Heart right ventricle (tissue), 16 donors: Measurements from ENCODE around the gene IFT81. TPM values are rescaled to one million over a fixed set of nuclear protein-coding genes. Genes with fewer than 3 reads are reported as not detected.

ENCODE experiments used
- ATAC-seq, 8 donors: fragments of 200-7000 bp; cut with Tn5 transposase; one replicate each; pipeline ENCODE4 v1.9.1; 2020; ENCODE audit warnings: mild to moderate bottlenecking in 8 of 8, moderate library complexity in 8 of 8, moderate number of reproducible peaks in 1 of 8
- DNase-seq, 2 donors: peaks; one replicate each; pipeline ENCODE4 v3.0.0-alpha.2; 2020
- H3K27ac ChIP-seq, 10 donors: fragments of 200-600 bp; sonication (generic) in 2 of 10; one replicate each; pipeline versions ENCODE4 v1.5.0 to v1.8.0; 2020 to 2022; ENCODE audit warnings: mild to moderate bottlenecking in 3 of 10
- H3K27me3 ChIP-seq, 7 donors: fragments of 200-600 bp; one replicate each; pipeline ENCODE4 v1.8.0; 2021 to 2022; ENCODE audit warnings: mild to moderate bottlenecking in 2 of 7
- H3K36me3 ChIP-seq, 9 donors: fragments of 200-600 bp; sonication (generic) in 1 of 9; one replicate each; pipeline versions ENCODE4 v1.5.0 to v1.8.0; 2020 to 2022; ENCODE audit warnings: mild to moderate bottlenecking in 2 of 9
- H3K4me1 ChIP-seq, 9 donors: fragments of 200-600 bp; sonication (generic) in 1 of 9; one replicate each; pipeline versions ENCODE4 v1.5.0 to v1.8.0; 2020 to 2022; ENCODE audit warnings: mild to moderate bottlenecking in 4 of 9
- H3K4me3 ChIP-seq, 10 donors: fragments of 200-600 bp; sonication (generic) in 2 of 10; one replicate each; pipeline versions ENCODE4 v1.5.0 to v1.8.0; 2020 to 2022; ENCODE audit warnings: mild to moderate bottlenecking in 7 of 10, moderate library complexity in 2 of 10
- H3K9me3 ChIP-seq, 11 donors: fragments of 200-600 bp in 10 of 11; sonication (generic) in 2 of 11; one replicate each; pipeline versions ENCODE4 v1.5.0 to v1.8.0; 2013 to 2022; ENCODE audit warnings: mild to moderate bottlenecking in 2 of 11, control low read depth in 1 of 11, moderate library complexity in 1 of 11
- WGBS, 2 donors: extraction: QIAGEN DNeasy Blood & Tissue Kit; methylation state at CpG; one replicate each; pipeline ENCODE4 v1.1.7; 2013; ENCODE audit warnings: inconsistent platforms in 1 of 2; 5-methylcytosine and 5-hydroxymethylcytosine counted together
- intact Hi-C, 10 donors: fragments of 100-400 bp; cut with DNase I; formaldehyde crosslinking; loops; one replicate each; pipeline versions ENCODE4 v1.11.1 to v1.14.2; 2022
- polyA plus RNA-seq, 2 donors: library from polyadenylated mRNA; stranded (reverse); fragments of 200-250 nt; gene quantifications; one replicate each; pipeline ENCODE4 v1.2.3, GENCODE V29; 2013
- total RNA-seq, 10 donors: library from RNA; stranded (reverse); fragmentation: NEBNext Ultra II Directional in 3 of 10; extraction: Animal tissue kit (Norgen Biotek cat#: 25700) in 3 of 10; gene quantifications; one replicate each; pipeline versions ENCODE4 v1.2.1 to v1.2.4, GENCODE V29; 2021 to 2023
- TF ChIP-seq, protein P1 (sequence below), 9 donors: fragments of 200-600 bp; sonication (generic) in 2 of 9; IDR thresholded peaks; one replicate each; pipeline versions ENCODE4 v1.5.0 to v1.8.0; 2021 to 2022; ENCODE audit warnings: antibody characterized with exemption in 9 of 9, mild to moderate bottlenecking in 5 of 9, moderate library complexity in 1 of 9
- donor health status: Arrhythmogenic right ventricular cardiomyopathy.
- donor health status: ischemic (EF 13 %, LVEDD 7.1; RV severe dilation, severe dysfunction).
- donor health status: healthy with polysubstance abuse.
- donor health status: DM: no; HTN: yes; CAD: no.
- donor health status: DM: no; HTN: no; CAD: no.
- donor health status: ischemic (EF 25% LVEDD 6.9; RV normal size, moderate dysfunction).
- donor health status: ischemic (EF 25% LVEDD 5.7; RV mildly dilated, moderate dysfunction).
- donor health status: healthy.
- donor health status: DM: yes; HTN: yes; CAD: no.
- donor health status: Ischemic cardiomyopathy.
- donor health status: ischemic (EF 35%, LVEDD 5.7; RV mildly dilated, moderate dysfunction).
- donor health status: nonischemic (EF 11% LVEDD 7.7; RV severe dilation, severe dysfunction).
- donor health status: DM: yes; HTN: yes; CAD: no.
- donor health status: PGD.
- donor health status: ischemic (EF 29% LVEDD 5.4; RV normal size, mild dysfunction).
- donor health status: nonischemic (EF 23%, LVEDD 6.1; RV moderate dilation, normal function).

Gene IFT81
- total and polyA plus RNA-seq, 12 donors = 5.1 to 11.7 (median 8.3) TPM

GRCh38 chr12:110198386-110198785, 74.2 kb downstream of the IFT81 start:
- peaks cover 0 to 41% (median under 1%) of the 10 kb centered on the region in 9 donors for H3K36me3 ChIP-seq
- TF ChIP-seq, protein P1, sequence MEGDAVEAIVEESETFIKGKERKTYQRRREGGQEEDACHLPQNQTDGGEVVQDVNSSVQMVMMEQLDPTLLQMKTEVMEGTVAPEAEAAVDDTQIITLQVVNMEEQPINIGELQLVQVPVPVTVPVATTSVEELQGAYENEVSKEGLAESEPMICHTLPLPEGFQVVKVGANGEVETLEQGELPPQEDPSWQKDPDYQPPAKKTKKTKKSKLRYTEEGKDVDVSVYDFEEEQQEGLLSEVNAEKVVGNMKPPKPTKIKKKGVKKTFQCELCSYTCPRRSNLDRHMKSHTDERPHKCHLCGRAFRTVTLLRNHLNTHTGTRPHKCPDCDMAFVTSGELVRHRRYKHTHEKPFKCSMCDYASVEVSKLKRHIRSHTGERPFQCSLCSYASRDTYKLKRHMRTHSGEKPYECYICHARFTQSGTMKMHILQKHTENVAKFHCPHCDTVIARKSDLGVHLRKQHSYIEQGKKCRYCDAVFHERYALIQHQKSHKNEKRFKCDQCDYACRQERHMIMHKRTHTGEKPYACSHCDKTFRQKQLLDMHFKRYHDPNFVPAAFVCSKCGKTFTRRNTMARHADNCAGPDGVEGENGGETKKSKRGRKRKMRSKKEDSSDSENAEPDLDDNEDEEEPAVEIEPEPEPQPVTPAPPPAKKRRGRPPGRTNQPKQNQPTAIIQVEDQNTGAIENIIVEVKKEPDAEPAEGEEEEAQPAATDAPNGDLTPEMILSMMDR (IDR thresholded peaks at IDR 0.05) = no peak
- H3K4me1 ChIP-seq = peaks cover 0 to 11% (median 0%) of the 10 kb centered on the region in 9 donors
- H3K9me3 ChIP-seq = peaks cover 0 to 4% (median 0%) of the 10 kb centered on the region in 11 donors
- H3K27me3 ChIP-seq = no peaks in the 10 kb centered on the region
- DNase-seq (no peak), ATAC-seq (no peak)
- intact Hi-C loops = no loop called here
- 96 to 98% methylated on average over 1 of the region's 1 CpG for WGBS, 2 donors
- no peak overlapping the region for H3K27ac ChIP-seq
- no peak overlapping the region for H3K4me3 ChIP-seq

DNA sequence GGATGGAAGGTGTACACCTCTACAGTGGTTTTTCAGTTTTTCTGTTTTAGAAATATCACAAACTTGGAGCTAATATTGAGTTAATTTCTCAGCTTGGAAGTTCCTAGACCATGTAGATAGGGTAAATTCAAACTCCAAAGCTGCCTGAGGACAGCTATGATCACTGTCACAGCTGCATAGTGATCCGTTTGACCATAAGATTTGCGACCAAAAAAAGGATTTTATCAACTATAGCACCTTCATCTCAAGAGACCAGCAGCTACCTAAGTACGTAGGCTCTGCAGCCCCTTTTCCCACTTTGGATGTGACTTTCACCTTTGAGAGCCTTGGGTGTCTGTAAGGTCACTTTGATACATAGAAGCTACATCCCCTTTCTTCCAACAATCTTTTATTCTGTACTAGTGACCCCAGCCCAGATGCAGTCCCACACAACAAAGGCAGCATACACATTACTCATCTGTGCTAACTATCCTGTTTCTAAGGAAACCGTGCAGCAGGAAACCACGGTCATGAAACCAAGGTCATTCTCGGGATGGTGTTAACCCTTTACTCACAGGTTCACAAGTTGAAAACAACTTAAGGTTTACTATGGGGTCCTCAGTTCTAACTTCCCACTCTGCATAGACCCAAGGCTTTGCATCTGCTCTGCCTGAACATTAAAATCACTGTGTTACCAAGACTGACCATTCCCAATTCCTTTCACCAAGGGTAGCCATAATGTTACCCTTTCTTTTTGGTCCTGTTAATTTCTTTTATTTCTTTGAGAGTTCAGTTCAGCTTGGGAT, 75.4 kb downstream of the IFT81 start:
- Histone ChIP-seq H3K36me3 (peaks cover 0 to 39% (median 7%) of the 10 kb centered on the region in 9 donors), H3K4me1 (peaks cover 0 to 11% (median 0%) of the 10 kb centered on the region in 9 donors), H3K27me3 (no peaks in the 10 kb centered on the region), H3K4me3 (no peak overlapping the region), H3K27ac (no peak overlapping the region), H3K9me3 (no peaks in the 10 kb centered on the region)
- TF ChIP-seq, protein P1 (IDR thresholded peaks at IDR 0.05) = no peak
- ATAC-seq (peak in 1 of 8 donors; percentile 19), DNase-seq (no peak)
- intact Hi-C loops = loop anchor here in 1 of 10 donors (10.0 kb wide), 1 partner anchor 55 kb away; no protein-coding TSS in a partner anchor
- WGBS, 2 donors = 20 to 30% methylated on average over 6 of the region's 6 CpGs

DNA sequence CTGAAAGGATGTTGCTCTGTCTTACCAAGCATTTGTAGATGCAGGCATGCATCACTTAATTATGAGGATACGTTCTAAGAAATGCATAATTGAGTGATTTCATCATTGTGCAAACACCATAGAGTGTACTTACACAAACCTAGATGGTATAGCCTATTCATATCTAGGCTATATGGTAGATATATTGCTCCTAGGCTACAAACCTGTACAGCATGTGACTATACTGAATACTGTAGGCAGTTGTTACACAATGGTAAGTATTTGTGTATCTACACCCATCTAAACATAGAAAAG, 75.9 kb downstream of the IFT81 start:
- WGBS, 2 donors = 87 to 95% methylated on average over 1 of the region's 1 CpG
- TF ChIP-seq, protein P1 (IDR thresholded peaks at IDR 0.05) = no peak
- Histone ChIP-seq H3K4me1 (peaks cover 0 to 11% (median 0%) of the 10 kb centered on the region in 9 donors), H3K27me3 (no peaks in the 10 kb centered on the region), H3K4me3 (no peak overlapping the region), H3K9me3 (no peaks in the 10 kb centered on the region), H3K27ac (no peak overlapping the region), H3K36me3 (peaks cover 0 to 39% (median 13%) of the 10 kb centered on the region in 9 donors)
- intact Hi-C loops = loop anchor here in 1 of 10 donors (10.0 kb wide), 1 partner anchor 55 kb away; no protein-coding TSS in a partner anchor
- no peak for ATAC-seq
- no peak for DNase-seq

- intact Hi-C loops = loop anchor here in 1 of 10 donors (10.0 kb wide), 1 partner anchor 57 kb away; no protein-coding TSS in a partner anchor
These were observed 77.8 kb downstream of the IFT81 start for GRCh38 chr12:110201995-110202394.

More at GRCh38 chr12:110201995-110202394, 77.8 kb downstream of the IFT81 start:
- H3K4me3 ChIP-seq = no peak overlapping the region
- TF ChIP-seq, protein P1 (IDR thresholded peaks at IDR 0.05) = no peak
- H3K27ac ChIP-seq = no peak overlapping the region
- 94 to 98% methylated on average over 1 of the region's 1 CpG for WGBS, 2 donors
- H3K27me3 ChIP-seq = no peaks in the 10 kb centered on the region
- DNase-seq (no peak), ATAC-seq (no peak)
- peaks cover 0 to 11% (median 0%) of the 10 kb centered on the region in 9 donors for H3K4me1 ChIP-seq
- H3K9me3 ChIP-seq = no peaks in the 10 kb centered on the region
- peaks cover 0 to 54% (median 23%) of the 10 kb centered on the region in 9 donors for H3K36me3 ChIP-seq
